ENCODE measurements around the gene RAB15.

Gene RAB15

DNA sequence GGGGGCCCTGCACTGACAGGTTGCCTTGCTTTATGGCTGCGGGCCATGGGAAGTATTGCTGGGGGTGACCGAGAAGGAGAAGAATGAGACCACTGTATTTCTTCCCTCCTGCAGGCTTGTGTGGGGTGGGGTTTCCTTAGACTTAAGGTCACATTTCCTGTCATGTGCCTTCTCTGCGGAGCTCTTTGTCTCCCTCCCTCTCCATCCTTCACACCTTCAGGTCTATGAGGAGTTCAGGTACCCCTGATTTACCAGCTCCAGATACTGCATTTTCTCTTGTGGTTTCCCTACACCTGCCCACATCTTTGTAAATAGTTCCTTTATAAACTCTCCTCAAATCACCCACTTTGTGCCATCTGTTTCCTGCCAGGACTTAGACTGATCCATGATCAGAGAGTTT is 18.2 kb upstream of the RAB15 start:
- DNase-seq (ENCODE audit: low spot score): no peak

DNA sequence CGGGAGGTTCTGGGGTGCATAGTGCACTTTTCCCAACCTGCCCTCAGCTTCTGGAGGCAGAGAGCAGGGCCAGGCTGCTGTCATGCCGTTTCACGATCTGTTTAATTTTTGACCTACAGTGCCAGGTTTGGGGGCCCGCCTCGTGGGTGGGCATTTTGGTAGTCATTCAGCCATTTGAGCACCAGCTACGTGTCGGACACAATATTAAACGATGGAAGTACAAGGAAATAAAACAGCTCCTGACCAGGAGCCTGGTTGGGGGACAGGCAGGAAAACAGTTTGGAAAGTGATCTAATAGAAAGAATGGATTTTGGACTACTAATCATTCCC is 15.3 kb upstream of the RAB15 start:
- DNase-seq (ENCODE audit: low spot score): no peak

DNA sequence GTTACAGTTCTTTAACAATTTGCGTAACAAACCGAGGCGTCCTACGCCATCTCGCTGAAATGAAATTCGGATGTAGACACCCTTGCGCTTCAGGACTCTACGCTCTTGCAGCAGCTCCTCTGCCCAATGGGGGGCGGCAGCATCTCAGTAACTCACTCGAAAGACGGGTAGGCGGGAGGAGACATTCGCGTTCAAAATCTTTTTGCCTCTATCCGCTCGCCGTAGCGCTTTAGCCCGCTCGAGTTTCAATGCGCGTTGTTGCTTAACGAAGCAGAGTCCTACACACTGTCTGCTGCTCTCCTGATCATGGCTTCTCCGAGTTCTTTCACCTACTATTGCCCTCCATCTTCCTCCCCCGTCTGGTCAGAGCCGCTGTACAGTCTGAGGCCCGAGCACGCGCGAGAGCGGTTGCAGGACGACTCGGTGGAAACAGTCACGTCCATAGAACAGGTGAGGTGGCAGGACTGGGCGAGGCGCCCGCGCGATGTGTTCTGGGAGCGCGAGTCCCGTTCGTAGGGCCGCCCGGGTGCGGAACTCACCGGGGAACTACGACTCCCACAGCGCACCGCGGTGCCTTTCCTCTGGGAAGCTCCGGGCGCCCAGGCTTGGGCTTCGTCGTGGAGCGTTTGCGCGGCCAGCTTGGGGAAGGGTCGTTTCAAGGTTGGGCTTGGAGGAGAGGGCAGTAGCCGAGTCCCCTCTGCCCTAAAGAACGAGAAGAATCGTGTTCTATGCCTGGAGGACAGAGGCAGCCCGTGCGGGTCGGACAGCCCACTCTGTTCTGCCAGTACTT is 14.7 kb upstream of the RAB15 start, which contains the start of gene FNTB:
TSS of gene FNTB (plus strand) at position 248 of the 790 bp plus-strand sequence. CDS start at position 307, 59 bp downstream.
- DNase-seq (ENCODE audit: low spot score): peak; percentile 93

DNA sequence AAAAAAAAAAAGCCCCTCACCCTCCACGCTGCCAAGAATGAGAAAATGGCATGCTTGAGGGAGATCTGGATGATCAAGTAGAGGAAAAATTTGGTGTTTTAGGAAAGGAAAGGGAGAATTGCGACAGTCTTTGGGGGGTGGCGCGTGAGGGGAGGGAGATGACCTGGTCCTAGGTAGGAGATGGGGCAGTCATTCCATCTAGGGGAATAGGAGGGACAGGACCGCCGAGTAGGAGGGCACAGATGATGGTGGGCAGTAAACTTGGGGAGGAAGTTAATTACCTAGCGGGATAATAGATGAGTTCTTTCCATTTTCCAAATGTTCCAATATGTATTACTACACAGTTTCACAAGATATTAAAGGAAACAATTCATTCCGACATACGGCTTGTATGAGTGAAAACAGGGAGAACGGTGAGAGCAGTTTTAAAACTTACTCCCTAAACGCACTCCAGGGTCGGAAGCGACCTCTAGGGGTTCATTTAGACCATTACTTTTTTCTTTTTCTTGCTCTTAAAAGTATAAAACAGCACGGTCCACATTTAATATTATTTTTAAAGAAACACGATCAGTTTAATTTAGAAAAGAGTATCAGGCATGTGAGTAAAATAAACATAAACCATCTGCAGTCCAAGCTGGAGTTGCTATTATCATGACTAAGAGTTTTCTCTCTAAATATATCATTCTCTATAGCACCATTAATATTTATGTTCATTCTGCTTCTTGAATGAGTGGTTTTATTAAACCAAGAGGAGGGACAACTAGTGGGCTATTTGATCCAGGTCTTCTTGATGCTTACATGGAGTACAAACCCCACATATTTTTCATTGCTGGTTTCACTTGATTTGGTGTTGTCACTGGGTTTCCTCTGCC is 11.5 kb upstream of the RAB15 start:
- DNase-seq (ENCODE audit: low spot score): peak; percentile 43

DNA sequence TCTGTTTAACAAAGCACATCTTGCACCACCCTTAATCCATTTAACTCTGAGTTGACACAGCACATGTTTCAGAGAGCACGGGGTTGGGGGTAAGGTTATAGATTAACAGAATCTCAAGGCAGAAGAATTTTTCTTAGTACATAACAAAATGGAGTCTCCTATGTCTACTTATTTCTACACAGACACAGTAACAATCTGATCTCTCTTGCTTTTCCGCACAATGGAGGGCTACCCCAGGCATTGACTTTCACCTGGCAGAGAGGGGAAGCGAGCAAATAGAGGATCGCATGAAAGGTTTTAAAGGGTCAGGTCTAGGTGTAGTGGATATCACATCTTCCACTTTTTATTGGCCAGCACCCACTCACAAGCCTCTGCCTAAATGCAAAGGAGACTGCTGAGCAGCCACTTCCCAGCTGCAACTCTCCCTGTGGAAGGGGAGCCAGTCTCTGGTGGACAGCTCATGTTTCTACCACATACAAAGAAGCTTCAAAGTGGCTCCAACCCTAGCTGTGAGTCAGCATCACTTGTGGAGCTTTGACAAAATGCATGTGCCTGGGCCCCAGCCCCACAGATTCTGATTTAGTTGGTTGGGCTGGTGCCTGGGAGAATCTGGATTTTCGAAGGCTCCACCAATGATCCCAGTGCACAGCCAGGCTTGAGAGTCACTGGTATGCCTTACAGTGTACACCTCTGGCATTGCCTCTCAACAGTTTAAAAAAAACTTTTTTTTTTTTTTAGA is 7.4 kb upstream of the RAB15 start:
- DNase-seq (ENCODE audit: low spot score): peak; percentile 47

DNA sequence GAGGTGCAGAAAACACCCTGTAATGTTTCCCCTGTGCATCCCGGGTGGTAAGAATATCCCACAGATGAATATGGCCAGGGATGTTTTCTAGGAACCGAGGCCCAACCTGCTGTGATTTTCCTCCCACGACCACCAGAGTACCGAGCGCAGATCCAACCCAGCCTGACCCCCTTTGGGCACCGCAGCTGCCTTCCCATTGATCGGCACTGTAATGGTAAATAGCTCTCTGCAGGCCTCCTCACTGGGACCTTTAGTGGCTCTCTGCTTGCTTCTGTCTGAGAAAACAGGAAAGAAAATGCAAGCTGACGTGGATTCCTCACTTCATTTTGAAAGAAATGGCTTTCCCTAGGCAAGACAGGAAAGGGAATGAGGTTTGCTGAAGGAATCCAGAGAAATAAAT is 2.4 kb upstream of the RAB15 start:
- DNase-seq (ENCODE audit: low spot score): no peak

DNA sequence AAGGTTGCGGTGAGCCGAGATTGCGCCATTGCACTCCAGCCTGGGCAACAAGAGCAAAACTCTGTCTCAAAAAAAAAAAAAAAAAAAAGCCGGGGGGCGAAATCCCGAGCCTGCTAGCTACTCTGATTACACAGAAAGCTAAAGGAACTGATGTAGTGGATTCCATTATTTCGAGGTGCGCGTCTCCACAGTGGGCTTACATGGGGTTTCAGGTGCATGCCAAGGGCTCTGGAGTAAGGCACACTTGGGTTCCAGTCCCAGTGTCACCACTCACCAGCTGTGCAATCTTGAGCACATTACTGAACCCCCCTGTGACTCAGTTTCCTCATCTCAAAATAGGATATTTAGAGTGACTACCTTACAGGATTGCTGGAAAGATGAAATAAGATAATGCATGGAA is 1.7 kb upstream of the RAB15 start:
- DNase-seq (ENCODE audit: low spot score): no peak

DNA sequence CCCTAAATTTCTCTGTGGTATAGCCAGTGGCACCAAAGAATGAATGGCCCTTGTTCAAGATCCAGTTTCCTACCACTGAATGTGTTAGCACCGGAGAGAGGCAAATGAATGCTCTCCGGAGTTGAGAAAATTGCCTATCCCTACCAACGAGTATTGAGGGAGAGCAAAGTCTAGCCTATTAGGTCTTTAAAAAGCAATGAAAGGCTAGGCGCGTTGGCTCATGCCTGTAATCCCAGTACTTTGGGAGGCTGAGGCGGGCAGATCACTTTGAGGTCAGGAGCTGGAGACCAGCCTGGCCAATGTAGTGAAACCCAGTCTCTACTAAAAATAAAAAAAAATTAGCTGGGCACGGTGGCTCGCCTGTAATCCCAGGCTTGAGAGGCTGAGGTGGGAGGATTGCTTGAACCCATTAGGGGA is 898 bp upstream of the RAB15 start:
- DNase-seq (ENCODE audit: low spot score): no peak

DNA sequence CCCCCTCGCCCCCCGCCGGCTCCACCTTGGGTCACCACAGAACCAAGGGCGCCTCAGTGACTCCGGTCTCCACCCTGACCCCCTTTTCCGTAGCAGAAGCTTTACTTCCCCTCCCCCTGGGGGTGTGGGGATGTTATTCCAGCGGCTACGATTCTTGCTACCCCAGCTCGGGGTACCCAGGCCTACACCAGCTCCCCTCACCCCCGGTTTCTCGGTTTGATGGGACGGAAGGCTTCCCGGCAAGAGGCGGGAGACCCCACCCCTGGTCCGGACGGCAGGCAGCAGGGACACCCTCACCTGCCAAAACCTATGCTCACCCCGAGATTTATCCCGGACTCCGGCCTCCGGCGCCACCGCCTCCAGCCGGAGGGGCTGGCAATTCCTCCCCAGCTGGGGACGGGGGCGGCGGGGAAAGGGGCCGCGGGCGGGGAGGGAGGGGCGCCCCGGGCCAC is 619 bp downstream of the RAB15 start:
- no peak for DNase-seq (ENCODE audit: low spot score)

DNA sequence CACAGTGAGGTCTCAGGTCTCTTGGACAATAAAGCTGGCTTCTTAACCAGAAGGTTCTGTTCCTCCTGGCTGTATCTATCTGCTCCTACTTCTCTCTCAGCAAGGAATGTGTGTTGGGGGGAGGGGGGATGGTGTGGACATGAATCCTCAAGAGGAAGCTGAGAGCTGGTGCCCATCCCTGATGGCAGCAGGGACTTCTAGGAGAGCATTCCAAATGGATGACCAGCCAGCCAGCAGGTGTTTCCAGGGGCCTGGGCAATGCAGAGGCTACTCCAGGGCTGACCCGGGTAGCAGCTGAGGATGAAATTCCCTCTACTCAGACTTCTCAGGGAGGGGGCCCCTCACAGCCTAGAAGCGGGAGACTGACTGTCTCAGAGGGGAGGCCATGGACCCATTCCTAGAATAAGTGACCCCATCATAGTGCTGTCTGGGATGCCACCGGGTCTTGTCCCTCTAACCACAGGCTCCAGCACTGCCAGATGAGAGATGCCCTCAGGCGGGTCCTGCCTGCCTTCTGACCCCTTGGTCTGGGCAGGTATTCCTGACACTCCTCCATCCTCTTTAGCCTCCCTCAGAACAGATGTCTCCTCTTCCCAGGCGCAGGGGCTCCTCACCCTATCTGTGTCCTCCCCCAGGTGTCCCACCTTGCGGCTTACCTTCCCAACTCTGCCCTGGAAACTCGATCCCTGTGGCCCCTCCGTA is 1.2 kb downstream of the RAB15 start:
- DNase-seq (ENCODE audit: low spot score): no peak

DNA sequence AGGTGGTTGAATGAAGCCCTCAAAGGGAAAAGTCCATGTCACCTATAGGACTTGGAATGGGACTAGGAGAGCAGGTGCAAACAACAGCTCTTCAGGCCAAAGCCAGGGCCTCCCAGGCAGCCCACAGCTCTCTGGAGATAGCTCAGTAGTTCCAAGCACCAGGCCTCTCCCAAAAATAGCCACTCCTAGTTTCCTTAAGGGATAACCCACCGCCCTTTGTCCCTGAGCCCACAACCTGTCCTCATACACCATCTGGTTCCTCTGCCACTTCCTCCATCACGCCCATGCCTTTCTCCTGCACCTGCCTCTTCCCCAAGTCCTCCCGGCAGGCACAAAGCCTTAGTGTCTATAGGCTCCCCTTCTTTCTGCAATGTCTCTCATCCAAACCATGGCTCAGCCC is 2.1 kb downstream of the RAB15 start:
- no peak for DNase-seq (ENCODE audit: low spot score)

DNA sequence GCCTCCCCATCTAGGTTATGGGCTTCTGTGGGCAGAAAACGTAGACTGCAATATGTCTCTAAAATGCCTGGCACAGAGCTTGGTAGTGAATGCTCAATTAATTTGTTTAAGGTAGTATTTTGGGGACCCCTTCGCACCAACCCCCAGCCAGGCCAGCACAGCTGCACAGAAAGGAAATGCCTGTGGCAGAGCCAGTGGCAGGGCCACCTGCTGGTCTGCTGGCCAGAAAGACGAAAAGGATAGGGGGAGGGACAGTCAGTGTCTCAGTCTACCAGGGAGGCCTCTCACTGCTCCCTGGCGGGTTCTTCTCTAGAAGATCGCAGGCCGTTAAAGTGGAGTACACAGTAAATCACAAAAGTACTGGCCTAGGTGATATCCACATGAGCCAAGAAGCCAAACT is 3.5 kb downstream of the RAB15 start:
- no peak for DNase-seq (ENCODE audit: low spot score)

DNA sequence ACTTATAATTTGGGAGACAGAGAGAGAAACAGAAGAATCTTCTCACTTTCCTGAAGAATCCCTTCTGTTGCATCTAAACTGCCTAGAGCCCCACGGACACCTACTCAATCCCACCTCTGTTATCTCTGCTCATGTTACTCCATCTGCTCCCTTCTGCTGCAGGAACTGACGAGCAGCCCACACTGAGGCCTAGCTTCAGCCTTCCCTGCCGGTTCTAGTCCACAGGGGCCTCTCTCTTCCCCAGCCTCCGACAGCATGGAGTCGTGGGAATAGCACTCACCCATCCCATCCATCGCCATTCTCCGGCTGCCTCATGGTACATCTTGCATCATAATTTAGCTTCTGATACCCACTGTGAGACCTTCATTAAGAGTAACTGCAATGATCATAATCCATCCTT is 4.0 kb downstream of the RAB15 start:
- DNase-seq (ENCODE audit: low spot score): no peak

DNA sequence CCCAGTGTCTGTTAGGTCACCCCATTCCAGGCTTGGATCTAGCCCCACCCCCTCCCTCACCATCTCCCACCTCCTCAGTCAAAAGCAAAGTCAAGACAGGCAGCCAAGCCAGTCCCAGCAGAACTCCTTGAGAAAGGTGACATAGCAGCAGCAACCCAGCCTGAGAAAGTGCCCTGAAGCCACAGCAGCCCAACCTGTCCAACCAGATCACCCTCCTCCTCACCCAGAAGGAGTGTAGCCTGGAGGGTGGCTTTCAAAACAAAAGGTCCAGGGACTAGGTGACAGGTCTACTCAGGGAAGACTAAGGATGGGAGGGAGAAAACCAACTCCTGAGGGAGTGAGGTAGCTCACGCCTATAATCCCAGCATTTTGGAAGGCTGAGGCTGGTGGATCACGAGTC is 5.2 kb downstream of the RAB15 start:
- no peak for DNase-seq (ENCODE audit: low spot score)

DNA sequence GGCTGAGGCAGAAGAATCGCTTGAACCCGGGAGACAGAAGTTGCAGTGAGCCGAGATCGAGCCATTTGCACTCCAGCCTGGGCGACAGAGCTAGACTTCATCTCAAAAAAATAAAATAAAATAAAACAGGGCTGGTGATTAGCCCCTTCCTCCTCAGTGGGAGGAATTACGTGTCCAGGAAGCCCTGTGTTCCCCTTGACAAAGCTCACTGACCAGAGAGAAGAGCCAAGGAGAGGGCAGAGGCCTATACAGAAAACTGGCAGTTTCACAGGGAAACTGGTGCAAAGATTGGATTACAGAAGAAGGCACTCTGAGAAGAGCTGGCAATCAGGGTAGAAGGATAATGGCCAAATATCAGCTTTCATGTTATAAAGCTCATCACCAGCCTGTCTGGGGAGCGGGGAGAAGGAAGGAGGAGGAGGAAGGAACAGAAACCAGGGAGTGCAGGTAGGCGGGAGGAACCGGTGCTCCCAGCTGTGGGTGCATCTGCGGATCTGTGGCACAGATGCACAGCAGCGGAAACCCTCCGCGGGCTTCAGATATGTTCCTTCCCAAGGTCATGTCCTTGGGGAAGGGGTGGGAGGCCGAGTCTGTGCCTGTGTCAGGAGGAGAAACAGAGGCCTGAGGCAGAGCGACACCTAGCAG is 6.7 kb downstream of the RAB15 start:
- no peak for DNase-seq (ENCODE audit: low spot score)

DNA sequence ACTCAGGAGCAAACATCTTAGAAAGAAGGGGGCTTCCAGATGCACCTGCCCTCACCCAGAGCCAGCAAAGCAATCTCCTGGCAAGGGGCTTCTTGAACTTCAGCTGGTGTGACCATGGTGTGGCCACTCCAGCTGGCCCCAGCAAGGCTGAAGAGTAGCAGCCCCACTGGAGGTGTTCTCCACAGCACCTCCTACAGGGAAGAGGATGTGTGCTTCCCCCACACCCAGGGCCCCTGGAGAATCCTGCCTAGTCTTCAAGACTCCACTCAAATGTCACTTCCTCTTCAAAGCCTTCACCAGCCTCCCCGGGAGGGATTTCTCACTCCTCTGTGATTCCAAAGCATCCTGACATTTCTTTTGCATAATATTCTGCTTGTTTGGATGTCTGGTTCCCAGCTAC is 8.5 kb downstream of the RAB15 start:
- DNase-seq (ENCODE audit: low spot score): no peak

DNA sequence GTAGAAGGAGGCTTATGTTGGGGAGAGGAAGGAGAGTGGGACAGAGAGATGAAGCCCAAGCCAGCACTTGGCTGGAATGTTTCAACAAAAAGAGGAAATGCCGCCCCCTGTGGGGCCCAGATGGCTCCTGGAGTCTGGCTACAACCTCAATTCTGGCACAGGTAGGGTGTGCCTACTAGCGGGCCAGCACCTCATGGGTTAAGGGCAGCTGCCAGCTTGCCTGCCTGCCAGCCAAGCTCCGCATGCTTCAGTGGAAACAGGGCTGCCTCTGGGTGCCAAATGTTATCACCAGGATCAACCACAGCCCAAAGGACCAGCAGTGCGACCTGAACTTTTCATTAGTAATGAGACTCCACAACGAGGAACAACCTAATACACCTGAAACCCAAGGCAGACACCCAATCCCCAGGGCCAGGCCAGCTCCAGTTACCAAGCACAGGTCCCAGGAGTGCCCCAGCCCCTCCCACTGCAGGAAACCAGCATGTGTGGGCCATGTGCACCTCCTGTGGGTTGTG is 11.3 kb downstream of the RAB15 start:
- no peak for DNase-seq (ENCODE audit: low spot score)

DNA sequence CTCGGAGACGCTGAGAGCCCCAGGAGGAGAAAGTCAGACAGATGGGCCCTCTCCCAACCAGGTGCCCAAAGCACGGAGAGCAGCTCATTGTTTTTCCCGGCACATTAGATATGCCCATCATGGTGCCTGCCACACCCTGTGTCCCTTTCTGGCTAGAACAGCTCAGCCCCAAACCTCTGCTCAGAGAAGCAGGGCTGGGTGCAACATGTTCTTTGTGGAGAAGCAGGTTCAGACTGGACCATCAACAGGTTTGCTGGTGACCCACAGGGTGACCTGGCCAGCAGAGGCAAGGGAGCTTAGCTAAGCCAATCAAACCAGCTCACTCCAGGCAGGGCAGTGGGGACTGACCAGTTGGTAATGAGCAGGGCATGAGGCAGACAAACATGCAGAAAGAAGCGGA is 13.4 kb downstream of the RAB15 start:
- no peak for DNase-seq (ENCODE audit: low spot score)

DNA sequence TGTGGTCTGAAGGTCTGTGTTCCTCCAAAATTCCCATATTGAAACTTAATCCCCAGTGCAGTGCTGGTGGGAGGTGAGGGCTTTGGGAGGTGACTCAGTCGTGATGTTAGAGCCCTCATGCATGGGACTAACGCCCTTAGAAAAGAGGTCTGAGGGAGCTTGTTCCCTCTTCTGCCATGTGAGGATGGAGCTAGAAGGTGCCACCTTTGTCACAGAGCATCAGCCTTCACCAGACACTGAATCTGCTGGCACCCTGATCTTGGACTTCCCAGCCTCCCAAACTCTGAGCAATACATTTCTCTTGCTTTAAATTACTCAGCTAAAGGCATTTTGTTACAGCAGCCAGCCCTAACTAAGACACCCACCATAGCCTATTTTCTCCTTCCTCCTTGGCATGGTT is 13.9 kb downstream of the RAB15 start:
- no peak for DNase-seq (ENCODE audit: low spot score)

DNA sequence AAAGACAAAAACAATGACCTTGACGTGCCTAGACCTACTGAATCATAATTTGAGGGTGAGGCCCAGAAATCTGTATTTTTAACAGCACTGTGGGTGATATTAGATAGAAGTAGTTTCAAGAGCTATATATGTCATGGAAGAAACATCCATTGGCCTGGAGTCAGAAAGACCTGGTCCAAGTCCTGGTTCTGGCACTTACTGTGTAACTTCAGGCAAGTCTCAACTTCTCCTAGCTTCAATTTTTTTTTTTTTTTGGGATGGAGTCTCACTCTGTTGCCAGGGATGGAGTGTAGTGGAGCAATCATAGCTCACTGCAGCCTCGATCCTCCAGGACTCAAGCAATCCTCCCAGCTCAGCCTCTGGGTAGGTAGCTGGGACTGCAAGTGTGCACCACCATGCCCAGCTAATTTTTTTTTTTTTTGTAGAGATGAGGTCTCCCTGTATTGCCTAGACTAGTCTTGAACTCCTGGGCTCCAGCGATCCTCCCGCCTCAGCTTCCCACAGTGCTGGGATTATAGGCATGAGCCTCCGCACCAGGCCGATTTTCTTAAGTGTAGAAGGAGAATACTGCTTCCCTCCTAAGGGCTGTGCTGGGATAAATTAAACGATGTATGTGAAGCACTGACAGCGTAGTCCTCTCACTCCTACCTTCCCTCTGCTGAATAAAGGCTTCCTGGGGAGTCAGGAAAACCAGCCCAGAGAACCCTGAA is 15.3 kb downstream of the RAB15 start:
- DNase-seq (ENCODE audit: low spot score): no peak

DNA sequence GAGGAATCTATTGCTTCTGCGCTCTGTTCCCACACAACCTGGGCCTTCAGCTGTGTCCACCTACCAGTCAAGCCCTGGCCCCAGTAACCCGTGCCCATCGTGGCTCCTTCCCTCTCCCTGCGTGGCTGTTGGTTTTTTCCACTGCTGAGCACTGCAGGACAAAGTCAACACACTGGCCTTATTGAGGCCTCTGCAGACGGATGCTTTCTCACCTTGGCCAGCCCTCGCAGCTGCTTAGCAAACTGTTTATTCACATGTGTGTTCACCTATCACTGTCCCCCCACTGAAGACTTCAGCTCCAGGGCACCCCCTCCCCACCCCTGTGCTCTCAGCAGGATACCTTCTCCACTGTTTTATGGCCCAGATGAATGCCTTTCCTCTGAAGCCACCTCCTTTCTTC is 16.8 kb downstream of the RAB15 start:
- no peak for DNase-seq (ENCODE audit: low spot score)

All from AG08396 (cell line).